SU-DHL-6 (cell line): ENCODE data around the gene LRFN2.

Experiments used
- EZH2phosphoT487 ChIP-seq: fragments of 200-600 bp; sonication (generic), shearing (Covaris generic); conservative IDR thresholded peaks from 2 replicates; pipeline ENCODE4 v1.6.1; 2018; ENCODE audit warnings: mild to moderate bottlenecking, antibody characterized with exemption, low read length, moderate library complexity, mixed read lengths
- TF ChIP-seq, protein P1 (sequence below): fragments of 200-600 bp; sonication (generic); IDR thresholded peaks from one replicate; pipeline ENCODE4 v1.5.1; 2017; ENCODE audit warnings: antibody characterized with exemption, mild to moderate bottlenecking, low read length, moderate library complexity; ENCODE audit not compliant: insufficient read depth, poor library complexity, severe bottlenecking

DNA sequence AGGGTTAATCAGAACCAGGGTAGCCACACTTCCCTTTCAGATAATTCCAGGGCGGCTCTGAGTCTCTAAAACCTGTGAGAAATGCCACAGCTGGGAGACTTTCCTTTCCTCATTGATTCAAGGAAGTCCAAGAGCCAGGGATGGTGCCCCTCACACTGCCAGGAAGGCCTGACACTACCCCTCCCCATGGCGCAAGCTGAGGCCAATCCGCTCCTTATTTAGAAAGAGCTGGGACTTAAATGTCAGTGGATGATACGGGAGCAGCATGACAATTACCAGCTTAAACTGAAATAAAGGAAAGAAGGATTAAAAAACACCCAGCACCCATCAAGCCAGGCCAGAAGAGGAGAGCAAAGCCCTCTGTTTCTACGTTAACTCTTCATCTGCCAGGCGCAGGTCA is 244.4 kb downstream of the LRFN2 start:
- TF ChIP-seq, protein P1, sequence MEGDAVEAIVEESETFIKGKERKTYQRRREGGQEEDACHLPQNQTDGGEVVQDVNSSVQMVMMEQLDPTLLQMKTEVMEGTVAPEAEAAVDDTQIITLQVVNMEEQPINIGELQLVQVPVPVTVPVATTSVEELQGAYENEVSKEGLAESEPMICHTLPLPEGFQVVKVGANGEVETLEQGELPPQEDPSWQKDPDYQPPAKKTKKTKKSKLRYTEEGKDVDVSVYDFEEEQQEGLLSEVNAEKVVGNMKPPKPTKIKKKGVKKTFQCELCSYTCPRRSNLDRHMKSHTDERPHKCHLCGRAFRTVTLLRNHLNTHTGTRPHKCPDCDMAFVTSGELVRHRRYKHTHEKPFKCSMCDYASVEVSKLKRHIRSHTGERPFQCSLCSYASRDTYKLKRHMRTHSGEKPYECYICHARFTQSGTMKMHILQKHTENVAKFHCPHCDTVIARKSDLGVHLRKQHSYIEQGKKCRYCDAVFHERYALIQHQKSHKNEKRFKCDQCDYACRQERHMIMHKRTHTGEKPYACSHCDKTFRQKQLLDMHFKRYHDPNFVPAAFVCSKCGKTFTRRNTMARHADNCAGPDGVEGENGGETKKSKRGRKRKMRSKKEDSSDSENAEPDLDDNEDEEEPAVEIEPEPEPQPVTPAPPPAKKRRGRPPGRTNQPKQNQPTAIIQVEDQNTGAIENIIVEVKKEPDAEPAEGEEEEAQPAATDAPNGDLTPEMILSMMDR: no peak
- no peak for TF ChIP-seq EZH2phosphoT487
